HuH-7 (cell line): ENCODE results near the gene NR1I2.

Experiments used
- DNase-seq: peaks from one replicate; pipeline ENCODE4 v3.0.0; 2011; ENCODE audit warnings: low spot score

NR1I2 gene

DNA sequence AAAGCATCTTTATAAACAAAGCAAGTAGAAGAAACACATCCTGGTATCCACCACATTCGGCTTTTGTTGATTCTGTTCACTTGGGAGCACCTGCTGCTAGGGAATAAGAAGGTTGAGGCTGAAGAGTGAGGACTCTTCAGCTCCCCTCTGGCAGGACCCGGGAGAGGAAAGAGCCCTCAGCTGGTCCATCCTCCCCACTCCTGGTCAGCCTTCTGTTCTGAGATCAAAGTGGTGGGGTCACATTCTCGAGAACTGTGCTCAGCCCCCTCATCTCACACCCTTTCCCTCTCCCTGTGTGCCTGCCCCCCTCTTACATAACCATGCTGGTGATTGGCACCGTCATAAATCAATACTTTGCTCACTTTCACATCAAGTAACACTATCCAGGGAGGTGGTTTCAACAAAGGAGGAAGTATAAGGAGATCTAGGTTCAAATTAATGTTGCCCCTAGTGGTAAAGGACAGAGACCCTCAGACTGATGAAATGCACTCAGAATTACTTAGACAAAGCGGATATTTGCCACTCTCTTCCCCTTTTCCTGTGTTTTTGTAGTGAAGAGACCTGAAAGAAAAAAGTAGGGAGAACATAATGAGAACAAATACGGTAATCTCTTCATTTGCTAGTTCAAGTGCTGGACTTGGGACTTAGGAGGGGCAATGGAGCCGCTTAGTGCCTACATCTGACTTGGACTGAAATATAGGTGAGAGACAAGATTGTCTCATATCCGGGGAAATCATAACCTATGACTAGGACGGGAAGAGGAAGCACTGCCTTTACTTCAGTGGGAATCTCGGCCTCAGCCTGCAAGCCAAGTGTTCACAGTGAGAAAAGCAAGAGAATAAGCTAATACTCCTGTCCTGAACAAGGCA, at the start of gene NR1I2:
NR1I2 (plus strand) TSS at position 772 of the 869 bp plus-strand sequence.
- DNase-seq, result no peak

DNA sequence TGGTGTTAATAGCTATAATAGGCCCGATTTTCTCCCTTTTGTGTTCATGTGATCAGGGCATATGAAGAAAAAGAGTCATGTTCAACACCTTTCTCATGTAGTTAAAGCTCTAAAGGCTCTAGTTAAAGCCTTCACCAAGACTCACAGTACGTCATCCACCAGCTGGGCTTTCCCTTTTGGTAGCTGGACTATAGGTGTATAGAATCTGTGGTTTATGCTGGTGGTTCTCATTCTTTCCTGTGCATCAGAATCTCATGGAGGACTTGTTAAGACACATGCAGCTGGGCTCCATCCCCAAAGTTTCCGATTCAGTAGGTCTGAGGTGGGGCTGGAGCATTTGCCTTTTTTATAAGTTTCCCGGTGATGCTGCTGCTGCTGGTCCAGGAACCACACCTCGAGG, 48.1 kb upstream of the NR1I2 start:
- no peak for DNase-seq

DNA sequence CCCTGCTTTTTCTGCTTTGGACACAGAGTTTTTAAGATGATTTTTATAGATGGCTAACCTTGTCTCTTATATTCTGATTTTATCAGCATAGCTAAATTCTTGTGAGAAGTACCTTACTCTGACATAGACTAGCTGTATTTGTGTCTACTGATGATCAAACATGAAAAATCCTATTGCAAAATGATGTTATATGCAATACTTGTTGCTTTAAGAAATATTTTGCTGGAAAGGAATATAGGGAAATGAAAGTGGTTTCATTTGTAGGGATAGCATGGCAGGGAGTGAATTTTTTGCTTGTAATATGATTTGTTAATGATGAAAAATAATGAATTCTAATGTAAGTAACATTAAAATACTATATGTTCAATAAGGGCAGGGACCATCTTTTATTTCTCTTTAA, 43.2 kb upstream of the NR1I2 start:
- DNase-seq, result no peak

DNA sequence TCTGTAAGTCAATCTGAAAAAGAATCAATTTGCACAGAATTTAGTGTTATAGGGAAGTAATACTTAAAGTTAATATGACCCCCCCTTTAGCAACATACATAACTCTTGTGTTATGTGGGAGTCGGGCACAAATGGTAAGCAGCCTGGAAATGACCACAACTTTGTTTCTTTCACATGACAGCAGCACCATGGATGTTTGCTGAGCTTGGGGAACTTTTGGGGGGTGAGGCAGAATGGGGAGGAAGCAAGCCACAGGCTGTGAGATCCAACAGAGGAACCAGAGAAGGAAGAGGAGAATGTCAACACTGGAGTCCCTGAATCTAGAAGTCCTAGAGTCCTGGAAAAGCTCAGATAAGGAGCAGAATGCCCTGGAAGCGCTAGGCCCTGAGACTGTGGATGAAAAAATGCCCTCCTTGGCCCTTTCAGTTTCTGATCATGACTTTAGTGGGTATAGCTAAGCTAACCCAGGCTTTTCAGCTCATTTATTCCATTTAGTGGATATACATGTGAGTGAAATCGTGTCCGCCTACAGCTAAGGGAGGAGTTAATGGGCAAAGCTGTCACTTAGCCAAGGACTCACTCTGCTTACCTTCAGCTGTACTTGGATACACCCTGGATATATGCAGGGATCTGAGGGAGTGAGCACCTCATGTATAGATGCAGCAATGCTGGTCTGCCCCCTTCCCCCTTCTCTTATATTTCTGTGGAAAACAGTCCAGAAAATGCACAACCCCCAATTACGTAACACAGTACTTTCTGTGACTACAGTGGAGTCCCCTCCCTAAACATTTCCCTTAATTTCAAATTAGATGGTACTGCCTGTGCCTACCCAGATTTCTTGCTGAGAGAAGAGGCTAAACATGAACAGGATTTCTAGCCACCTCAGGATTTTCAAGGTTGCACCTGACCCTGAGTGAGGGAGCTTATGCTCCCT, 40.0 kb upstream of the NR1I2 start:
- no peak for DNase-seq

DNA sequence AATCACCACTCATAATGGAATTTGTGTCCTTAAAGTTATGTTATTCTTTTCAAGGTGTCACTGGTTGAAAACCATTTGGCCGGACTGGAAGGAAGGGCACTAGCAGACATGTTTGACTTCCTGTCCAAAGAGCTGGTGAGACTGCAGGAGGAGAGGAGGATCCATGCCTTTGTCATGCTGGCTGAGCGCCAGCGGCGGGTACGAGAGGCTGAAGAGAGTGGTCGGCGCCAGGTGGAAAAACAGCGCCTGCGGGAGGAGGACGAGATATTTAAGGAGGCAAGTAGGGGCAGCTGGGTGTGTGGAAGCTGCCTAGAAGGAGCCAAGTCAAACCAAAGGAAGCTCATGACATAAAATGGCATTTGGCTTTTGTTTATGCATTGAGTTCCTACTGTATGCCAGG, 38.0 kb upstream of the NR1I2 start:
- no peak for DNase-seq

DNA sequence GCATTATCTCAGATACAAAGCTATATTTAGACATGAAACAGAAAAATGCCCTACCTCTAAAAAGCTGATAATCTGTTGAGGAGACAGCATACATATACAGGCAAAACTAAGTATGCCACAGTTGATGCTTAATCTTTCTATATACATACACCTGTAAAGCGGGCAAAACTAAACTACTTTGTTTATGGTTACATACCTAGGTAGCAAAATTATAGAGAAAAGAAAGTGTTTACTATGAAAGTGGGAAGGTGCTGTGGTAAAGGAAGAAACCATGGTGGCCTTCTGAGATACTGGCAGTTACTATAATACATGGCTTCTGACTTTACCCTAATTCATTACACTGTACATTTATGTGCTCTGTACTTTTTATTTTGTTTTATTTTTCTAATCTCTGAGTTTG, 36.0 kb upstream of the NR1I2 start:
- DNase-seq, result no peak

DNA sequence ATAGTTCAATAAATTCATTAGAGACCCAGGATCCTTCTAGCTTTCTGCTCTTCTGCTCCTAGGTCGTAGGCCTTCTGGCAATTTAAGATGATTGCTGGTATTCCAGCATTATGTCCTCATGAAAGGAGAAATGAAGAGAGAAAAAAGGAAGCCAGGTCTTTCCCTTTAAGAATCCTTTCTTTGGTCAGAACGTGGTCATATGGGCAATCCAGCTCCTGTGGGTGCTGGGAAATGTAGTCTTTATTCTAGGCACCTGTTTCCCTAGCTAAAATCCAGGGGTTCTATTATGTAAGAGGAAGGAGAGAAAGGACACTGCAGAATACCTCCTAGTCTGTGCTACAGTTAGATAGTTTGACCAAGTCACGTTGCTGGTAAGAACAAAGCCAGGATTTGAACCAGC, 35.5 kb upstream of the NR1I2 start:
- no peak for DNase-seq

DNA sequence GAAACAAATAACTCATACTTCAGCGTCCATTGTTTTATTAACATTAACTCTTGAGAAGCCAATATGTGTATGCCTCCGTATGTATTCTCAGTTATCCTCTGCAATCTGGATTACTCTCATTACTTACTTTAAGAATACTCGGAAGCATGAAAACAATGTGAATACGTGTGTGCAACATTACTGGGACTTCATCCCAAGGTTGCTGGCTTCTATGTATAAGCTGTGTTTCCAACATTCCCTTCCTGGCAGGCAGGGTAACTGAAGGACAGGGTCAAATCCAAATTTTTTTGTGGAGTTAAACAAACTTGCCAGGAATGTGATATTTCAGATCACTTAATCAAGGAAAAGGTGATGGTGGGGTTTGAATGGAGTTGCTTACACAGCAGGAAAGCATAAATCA, 34.5 kb upstream of the NR1I2 start:
- DNase-seq, result no peak

DNA sequence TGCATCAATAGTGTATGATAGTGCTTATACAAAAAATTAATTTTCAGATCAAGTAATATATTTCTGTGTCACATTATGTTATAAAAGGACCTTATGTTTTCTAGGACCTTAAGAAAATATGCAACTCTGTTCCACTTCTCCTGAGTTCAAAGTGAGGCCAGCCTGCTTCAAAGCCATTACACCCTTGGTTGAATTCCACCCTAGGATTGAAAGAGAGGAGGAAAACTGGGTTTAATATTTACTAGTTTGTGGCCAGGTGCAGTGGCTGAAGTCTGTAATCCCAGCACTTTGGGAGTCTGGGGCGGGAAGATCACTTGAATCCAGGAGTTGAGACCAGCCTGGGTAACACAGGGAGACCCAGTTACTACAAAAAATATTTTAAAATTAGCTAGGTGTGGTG, 32.9 kb upstream of the NR1I2 start:
- DNase-seq, result no peak

DNA sequence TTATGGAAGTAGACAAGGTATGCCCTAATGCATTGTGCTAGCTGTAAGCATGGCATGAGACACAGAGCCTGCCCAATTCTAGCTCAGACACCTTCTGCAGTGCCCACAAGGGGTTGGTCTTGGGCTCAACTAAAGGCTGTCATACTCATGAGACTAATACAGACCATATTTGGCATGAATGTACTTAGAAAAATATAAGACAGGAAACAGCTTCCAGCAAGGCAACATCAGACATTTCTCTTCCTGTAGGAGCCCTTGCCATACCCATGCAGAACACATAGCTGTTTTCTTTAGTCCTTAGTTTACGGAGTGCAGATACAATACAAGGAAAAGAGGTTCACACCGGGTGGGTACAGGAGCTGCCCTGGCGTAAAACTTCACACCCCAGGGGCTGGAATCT, 30.5 kb upstream of the NR1I2 start:
- no peak for DNase-seq

DNA sequence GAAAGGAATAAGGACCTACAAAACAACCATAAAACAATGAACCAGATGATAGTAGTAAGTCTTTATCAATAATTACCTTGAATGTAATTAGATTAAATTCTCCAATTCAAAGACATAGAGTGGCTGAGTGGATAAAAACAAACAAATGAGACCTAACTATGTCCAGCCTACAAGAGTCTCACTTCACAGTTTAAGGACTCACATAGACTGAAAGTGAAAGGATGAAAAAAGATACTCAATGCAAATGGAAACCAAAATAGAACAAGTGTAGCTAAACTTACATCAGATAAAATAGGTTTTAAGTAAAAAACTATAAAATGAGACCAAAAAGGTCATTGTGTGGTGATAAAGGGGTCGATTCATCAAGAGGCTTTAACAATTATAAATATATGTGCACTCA, 21.9 kb upstream of the NR1I2 start:
- no peak for DNase-seq

DNA sequence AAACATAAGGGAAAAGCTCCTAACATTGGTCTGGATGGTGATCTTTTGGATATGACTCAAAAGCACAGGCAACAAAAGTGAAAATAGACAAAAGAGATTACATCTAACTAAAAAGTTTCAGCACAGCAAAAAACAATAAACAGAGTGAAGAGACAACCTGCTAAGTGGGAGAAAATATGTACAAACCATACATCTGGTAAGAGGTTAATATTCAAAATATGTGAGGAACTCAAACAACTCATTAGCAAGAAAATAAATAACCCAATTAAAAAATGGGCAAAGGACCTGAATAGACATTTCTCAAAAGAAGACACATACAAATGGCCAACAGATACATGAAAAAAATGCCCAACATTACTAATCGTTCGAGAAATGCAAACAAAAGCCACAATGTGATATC, 19.0 kb upstream of the NR1I2 start:
- no peak for DNase-seq

DNA sequence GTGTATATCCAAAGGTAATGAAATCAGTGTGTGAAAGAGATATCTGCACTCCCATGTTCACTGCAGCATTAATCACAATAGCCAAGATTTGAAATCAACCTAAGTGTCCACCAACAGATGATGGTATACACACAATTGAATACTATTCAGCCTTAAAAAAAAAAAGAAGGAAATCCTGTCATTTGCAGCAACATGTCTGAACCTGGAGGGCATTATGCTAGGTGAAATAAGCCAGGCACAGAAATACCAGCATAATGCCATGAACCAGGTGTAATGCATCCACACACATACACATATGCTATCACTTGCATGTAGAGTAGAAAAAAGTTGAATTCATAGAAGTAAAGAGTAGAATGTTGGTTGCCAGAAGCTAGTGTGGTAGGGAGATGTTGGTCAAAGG, 18.4 kb upstream of the NR1I2 start:
- DNase-seq, result no peak

DNA sequence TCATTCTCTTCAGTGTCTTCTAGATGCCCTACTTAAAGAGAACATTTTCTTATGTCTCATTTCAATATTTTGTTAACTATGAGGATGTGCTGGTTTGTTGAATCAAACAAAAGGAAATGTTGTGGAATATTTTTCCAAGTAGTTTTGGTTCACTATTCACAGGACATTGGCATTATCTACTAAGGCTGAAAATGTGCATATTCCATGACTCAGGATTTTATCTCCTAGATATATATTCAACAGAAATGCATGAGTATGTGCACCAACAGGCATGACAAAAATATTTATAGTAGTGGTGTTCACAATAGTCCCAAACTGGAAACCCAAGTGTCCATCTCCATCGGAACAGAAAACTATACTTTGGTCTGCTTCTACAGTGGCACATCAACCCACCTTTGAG, 16.7 kb upstream of the NR1I2 start:
- DNase-seq, result no peak

DNA sequence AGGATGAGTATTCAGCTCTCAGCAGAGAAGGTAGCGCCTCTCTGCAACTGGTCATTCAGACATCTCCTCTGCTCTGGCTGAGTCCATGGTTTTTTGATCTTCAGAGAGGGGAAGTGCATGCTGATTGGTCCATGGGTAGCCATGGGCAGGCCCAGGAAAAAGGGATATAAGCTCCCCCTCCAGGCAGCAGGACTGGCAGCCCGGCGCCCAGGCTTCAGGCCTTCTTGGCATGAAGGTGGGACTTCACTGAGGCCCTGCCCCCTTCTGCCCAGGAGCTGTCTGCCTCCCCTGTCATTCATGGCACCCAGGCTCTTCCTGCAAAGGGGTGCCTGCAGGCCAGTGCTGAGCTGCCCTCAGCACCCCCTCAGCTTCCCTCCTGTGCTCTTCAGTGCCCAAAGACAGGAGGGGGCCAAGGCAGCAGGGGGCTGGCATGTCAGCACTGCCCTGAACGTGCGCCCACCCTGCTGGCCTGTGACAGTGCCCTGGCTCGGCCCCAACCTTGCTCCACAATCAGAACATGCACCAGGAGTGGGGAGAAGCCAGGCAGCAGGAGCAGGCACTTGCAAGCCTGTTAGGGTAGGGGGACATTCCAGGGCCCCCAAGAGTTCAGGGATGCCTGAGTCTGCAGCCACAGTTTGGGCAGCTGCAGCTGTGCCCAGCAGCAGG, 13.8 kb upstream of the NR1I2 start:
- no peak for DNase-seq

DNA sequence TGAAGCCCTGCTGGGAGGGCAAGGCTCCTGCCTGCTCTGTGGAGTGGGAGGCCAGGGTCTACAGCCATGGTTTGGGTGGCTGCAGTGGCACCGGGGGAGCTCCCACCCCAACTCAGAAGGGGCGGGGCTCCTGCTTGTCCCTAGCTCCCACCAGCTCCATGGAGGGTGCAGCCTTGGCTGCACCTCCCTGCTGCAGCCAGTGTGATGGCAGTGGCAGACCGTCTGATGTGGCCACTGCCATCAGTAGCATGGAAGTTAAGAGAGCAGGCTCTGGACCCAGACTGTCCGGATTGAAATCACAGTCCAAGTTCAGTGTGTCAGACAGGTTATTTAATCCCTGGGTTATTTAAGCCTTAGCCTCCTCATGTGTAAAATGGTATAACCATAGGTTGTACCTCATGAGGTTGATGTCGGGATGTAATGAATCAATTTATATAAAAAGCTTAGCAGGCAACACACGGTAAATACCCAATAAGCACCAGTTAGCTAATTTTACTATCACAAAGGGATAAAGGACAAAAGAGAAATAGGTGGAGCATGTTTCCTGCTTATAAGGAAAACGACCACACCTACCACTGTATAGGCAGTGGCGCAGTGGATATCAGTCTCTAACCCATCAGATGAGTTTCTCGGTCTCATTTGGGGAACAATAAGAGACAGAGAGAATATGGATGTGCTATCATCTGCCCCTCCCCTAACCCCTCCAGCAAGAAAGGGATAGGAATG, 13.1 kb upstream of the NR1I2 start:
- no peak for DNase-seq

DNA sequence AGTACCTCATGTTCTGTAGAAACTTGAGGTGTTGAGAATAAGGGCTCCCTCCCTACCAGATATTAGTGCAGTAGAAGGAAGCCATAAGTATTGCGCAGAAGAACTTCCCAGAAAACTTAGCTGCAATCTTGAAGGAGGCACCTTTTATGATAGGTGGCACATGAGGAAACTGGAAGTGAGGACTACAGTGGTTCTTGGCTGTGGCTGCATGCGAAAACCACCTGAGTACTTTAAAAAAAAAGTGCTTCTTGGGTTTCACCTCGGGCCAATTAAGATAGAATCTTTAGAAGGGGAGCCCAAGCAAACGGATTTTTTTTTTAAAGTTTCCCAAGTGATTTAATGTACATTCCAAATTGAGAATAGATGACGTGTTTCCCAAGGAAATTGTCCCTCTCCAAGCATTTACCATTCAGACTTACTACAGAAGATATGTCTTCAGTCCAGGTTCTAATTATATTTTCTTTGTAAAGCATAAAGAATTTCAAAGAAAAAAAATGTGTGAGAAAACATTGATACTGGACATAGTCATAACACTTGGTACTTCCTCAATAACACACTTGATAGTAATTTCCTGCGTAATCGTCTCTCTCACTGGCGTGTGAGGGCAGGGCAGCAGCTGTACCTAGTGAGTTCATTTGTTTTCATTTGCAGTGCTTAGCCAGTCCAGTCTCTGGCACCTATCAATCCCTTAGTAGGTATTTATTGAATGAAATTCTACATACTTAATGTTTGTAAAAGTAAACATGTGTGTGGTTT, 12.3 kb upstream of the NR1I2 start:
- no peak for DNase-seq

DNA sequence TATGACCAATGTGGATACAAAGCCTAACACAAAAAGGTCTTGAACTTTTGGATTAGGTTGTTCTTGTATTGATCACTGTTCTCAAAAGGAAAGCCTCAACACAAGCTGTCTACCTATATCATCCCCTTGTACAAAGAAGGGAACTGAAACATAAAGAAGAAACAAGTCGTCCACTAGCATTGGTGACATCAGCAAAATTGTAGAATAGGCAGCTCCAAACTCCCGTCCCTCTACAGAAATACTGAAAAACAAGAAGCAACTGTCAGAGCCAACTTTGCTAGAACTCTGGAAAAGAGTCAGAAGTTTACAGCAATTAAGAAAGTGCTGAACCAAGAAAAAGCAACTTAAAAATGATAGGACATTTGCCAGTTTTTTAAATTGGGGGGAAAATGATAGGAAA, 7.5 kb upstream of the NR1I2 start:
- no peak for DNase-seq

DNA sequence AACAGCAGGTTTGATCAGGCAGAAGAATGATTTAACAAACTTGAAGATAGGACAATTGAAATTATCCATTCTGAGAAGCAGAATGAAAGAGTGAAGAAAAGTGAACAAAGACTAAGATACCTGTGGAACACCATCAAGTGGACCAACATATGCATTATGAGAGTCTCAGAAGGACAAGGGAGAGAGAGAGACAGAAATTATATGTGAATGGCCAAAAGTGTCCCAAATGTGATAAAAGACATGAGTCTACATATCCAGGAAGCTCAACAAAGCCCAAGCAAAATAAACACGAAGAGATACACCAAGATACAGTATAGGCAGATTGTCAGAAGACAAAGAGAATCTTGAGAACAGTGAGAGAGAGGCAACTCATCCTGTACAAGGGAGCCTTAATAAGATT, 5.6 kb upstream of the NR1I2 start:
- DNase-seq, result no peak

DNA sequence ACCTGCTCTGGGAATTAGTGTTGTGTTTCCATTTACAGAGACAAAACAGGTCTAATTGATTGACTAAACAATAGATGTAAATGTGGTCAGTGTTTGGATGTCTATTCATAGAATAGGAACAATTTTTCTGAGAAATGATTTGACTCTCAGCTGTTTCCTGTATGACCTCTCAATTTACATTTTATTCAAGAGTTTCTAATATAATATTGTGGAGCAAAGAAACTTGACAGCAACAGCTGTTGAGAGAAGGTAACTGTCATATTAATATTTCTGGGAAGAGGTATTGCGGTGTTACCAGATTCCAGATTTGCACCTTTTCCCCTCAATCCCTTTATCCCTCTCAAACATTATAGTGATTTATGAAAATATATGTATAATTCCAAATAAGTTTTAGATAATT, 3.7 kb upstream of the NR1I2 start:
- no peak for DNase-seq

DNA sequence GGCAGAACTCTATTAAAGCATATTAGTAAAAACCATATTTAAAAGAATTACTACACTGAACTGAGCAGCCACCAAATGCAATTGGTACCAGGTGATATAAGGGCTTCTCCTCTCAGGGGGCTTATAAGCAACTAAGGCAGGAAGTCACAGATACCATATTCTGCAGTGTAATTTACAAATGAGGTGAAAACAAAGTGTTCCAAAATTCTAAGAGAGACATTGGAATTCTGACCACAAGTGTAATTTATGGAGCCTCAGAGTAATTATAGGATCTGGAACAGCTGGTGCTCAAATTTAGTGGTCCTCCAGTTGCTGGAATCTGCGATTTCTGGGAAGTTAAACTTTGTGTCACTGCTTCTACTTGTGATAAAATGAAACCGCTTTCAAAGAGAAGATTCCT, 3.1 kb upstream of the NR1I2 start:
- no peak for DNase-seq
